ENCODE results near the gene RABEP1.
"Not testable (repeated sequence)": the region's sequence is repeated elsewhere in the genome, so short reads cannot be mapped to it uniquely, and the experiment has no call there.

The RABEP1 gene

GRCh38 chr17:5429191-5429887 is 147.3 kb downstream of the RABEP1 start:
- DNase-seq, result no peak

GRCh38 chr17:5430413-5430999 is 148.4 kb downstream of the RABEP1 start:
- DNase-seq, result no peak

GRCh38 chr17:5431234-5431633 is 149.2 kb downstream of the RABEP1 start:
- not testable (repeated sequence) for DNase-seq

- no peak for DNase-seq
These were observed 150.0 kb downstream of the RABEP1 start for GRCh38 chr17:5431949-5432556.

GRCh38 chr17:5434984-5435383 is 152.9 kb downstream of the RABEP1 start:
- DNase-seq, result no peak
